Loucy (cell line): ENCODE results near the gene DNAAF8.

Source experiments
- EZH2phosphoT487 ChIP-seq: fragments of 200-600 bp; IDR thresholded peaks from 2 replicates; pipeline ENCODE4 v1.6.1; 2018; ENCODE audit warnings: antibody characterized with exemption, mild to moderate bottlenecking, moderate library complexity, borderline replicate concordance
- TF ChIP-seq, protein P1 (sequence below): fragments of 200-600 bp; sonication (generic); conservative IDR thresholded peaks from 2 replicates; pipeline ENCODE4 v1.5.1; 2014; ENCODE audit warnings: mild to moderate bottlenecking, antibody characterized with exemption, low read length

DNA sequence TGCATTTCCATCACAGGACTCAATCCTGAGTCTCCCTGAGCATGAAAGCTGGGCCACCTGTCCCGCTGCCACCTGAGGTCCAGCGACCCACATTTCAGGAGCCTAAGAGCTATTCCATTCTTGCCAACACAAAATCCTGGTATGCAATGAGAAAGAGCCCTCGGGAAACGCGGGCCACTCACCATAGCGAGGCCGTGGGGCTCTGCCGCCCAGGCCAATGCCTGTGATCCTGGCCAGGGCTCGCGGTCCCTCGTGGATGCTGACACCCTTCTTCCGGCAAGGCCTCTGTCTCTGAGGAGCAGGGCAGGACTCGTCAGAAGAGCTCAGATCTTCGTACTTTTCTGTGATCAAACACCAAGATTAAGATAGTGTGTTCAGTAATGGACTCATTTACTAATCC, 29.4 kb upstream of the DNAAF8 start:
- TF ChIP-seq, protein P1, sequence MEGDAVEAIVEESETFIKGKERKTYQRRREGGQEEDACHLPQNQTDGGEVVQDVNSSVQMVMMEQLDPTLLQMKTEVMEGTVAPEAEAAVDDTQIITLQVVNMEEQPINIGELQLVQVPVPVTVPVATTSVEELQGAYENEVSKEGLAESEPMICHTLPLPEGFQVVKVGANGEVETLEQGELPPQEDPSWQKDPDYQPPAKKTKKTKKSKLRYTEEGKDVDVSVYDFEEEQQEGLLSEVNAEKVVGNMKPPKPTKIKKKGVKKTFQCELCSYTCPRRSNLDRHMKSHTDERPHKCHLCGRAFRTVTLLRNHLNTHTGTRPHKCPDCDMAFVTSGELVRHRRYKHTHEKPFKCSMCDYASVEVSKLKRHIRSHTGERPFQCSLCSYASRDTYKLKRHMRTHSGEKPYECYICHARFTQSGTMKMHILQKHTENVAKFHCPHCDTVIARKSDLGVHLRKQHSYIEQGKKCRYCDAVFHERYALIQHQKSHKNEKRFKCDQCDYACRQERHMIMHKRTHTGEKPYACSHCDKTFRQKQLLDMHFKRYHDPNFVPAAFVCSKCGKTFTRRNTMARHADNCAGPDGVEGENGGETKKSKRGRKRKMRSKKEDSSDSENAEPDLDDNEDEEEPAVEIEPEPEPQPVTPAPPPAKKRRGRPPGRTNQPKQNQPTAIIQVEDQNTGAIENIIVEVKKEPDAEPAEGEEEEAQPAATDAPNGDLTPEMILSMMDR = no peak
- no peak for TF ChIP-seq EZH2phosphoT487
